ENCODE results near the gene FAM234B. TPM values are rescaled to one million over a fixed set of nuclear protein-coding genes. Genes with fewer than 3 reads are reported as not detected.

Gene FAM234B, protein sequence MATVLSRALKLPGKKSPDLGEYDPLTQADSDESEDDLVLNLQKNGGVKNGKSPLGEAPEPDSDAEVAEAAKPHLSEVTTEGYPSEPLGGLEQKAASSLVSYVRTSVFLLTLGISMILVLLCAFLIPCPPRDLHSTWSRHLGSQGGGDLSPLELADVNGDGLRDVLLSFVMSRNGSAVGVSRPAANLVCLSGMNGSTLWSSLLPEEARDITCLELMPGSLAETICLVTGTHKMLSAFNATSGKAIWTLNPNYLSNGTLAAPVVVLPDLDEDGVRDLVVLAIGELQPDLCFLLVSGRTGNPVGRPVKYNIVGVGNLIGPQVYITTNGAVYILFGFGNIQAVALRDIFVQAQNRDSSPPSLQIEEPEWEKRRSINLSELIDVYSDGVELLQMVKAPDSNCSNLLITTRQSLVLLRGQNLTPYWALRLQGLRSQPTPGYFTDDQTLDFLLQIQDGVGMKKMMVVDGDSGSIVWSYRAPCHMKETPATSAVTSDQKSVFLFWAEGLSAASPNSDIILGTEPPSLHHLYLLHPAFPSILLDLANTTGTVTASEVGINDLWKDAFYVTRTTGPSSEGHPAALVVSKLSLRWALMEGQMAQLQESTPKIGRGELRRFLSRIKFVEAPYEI
- 12.7 and 13.3 TPM in 2 replicates for total RNA-seq (2014; rRNA removed; shearing (Covaris generic))

GRCh38 chr12:13044002-13044905, at the start of gene FAM234B:
Gene FAM234B, plus strand, starts transcription at chr12:13044381. Its CDS starts 23 bp downstream, at chr12:13044404.
- H3K36me3 ChIP-seq (replicated peaks; ENCODE audit: control insufficient read depth, insufficient read depth, low read length): no peaks in the 10 kb centered on the region
- peak; percentile 90 for DNase-seq
- peak within 1 kb of the TSS; percentile 84 for H3K4me3 ChIP-seq (ENCODE audit: insufficient read depth, low read depth, low read length)
- peaks cover 5% of the 10 kb centered on the region; the same call in 1 of the 2 replicates for H3K27me3 ChIP-seq (ENCODE audit: control insufficient read depth, insufficient read depth, low read length)

- H3K27me3 ChIP-seq (ENCODE audit: control insufficient read depth, insufficient read depth, low read length): no peaks in the 10 kb centered on the region
- H3K36me3 ChIP-seq (replicated peaks; ENCODE audit: control insufficient read depth, insufficient read depth, low read length): no peaks in the 10 kb centered on the region
- H3K4me3 ChIP-seq (ENCODE audit: insufficient read depth, low read depth, low read length): no peak overlapping the region
- DNase-seq: no peak
Measured at GRCh38 chr12:12995088-12995487, 49.1 kb upstream of the FAM234B start.

- no peak overlapping the region for H3K4me3 ChIP-seq (ENCODE audit: insufficient read depth, low read depth, low read length)
Measured at GRCh38 chr12:12996209-12996608, 48.0 kb upstream of the FAM234B start.

GRCh38 chr12:12997156-12997555, 47.0 kb upstream of the FAM234B start:
- Histone ChIP-seq H3K27me3 (ENCODE audit: control insufficient read depth, insufficient read depth, low read length) (peaks cover 8% of the 10 kb centered on the region), H3K36me3 (replicated peaks; ENCODE audit: control insufficient read depth, insufficient read depth, low read length) (no peaks in the 10 kb centered on the region), H3K4me3 (ENCODE audit: insufficient read depth, low read depth, low read length) (no peak overlapping the region)
- DNase-seq: no peak

More at GRCh38 chr12:12996209-12996608, 48.0 kb upstream of the FAM234B start:
- Histone ChIP-seq H3K36me3 (replicated peaks; ENCODE audit: control insufficient read depth, insufficient read depth, low read length) (no peaks in the 10 kb centered on the region), H3K27me3 (ENCODE audit: control insufficient read depth, insufficient read depth, low read length) (no peaks in the 10 kb centered on the region; the same call in 1 of the 2 replicates)
- no peak for DNase-seq

- no peak for DNase-seq
- Histone ChIP-seq H3K36me3 (replicated peaks; ENCODE audit: control insufficient read depth, insufficient read depth, low read length) (no peaks in the 10 kb centered on the region), H3K4me3 (ENCODE audit: insufficient read depth, low read depth, low read length) (no peak overlapping the region), H3K27me3 (ENCODE audit: control insufficient read depth, insufficient read depth, low read length) (peaks cover 13% of the 10 kb centered on the region)
Measured at GRCh38 chr12:12997734-12998133, 46.4 kb upstream of the FAM234B start.

DNA sequence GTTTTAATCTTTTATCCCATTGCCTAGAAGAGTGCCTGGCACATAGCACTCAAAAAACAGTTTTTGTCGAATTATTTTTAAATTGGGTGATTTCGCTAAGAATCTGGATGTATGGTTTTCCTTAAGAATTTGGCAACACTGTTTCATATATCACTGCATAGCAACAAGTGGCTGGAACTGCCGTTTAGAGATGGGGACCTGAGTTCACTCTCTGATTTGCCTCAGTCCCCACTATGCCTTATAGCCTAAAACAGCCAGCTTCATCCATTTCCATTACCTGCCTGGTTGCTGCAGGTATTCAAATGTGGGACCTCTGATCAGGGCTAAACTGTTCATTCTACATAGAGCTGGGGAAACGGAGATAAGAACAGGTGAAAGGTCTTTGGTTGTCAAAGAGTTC, 45.9 kb upstream of the FAM234B start:
- DNase-seq: no peak
- no peaks in the 10 kb centered on the region for H3K36me3 ChIP-seq (replicated peaks; ENCODE audit: control insufficient read depth, insufficient read depth, low read length)
- no peak overlapping the region for H3K4me3 ChIP-seq (ENCODE audit: insufficient read depth, low read depth, low read length)
- H3K27me3 ChIP-seq (ENCODE audit: control insufficient read depth, insufficient read depth, low read length): peaks cover 18% of the 10 kb centered on the region

- Histone ChIP-seq H3K4me3 (ENCODE audit: insufficient read depth, low read depth, low read length) (peak overlapping the region; percentile 80), H3K36me3 (replicated peaks; ENCODE audit: control insufficient read depth, insufficient read depth, low read length) (no peaks in the 10 kb centered on the region), H3K27me3 (ENCODE audit: control insufficient read depth, insufficient read depth, low read length) (peaks cover 19% of the 10 kb centered on the region)
- peak; percentile 75 for DNase-seq
Measured at GRCh38 chr12:12999271-12999958, 44.8 kb upstream of the FAM234B start.

DNA sequence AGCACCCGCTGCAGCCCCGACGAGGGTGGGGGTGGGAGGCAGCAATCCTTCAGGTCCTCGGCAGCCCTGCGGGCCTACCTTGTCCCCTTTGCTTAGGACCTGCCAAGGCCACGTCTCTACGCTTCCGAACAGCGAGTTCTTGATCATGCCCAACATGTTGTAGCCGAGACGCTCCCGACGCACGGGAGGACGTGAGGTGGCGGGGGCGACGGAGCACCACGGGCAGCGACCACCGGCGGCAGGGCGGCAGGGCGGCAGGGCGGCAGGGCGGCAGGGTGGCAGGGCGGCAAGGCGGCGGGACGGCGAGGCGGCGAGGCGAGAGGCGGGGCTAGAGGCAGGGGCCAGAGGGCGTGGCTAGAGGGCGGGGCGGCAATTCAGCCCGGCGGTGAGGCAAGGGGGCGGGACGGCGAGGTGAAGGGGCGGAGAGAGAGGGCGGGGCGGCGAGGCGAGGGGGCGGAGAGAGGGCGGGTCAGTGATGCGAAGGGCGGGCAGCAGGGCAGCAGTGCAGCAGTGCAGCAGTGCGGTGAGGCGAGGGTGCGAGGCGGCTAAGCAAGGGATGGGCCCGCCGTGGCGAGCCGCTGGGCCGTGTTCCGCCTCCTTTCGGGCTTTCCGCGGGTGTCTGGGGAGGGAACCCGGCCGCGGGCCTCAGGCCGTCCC, 44.1 kb upstream of the FAM234B start, which contains the start of gene HEBP1:
Gene HEBP1 (minus strand): TSS at position 307 of the 657 bp plus-strand sequence. CDS start 151 bp downstream, at position 156.
- H3K27me3 ChIP-seq (ENCODE audit: control insufficient read depth, insufficient read depth, low read length): peaks cover 19% of the 10 kb centered on the region

GRCh38 chr12:13000616-13000924, 43.6 kb upstream of the FAM234B start:
- peak; percentile 78 for DNase-seq
- H3K4me3 ChIP-seq (ENCODE audit: insufficient read depth, low read depth, low read length): peak overlapping the region; percentile 61

More for the DNA sequence above, 44.1 kb upstream of the FAM234B start, which contains the start of gene HEBP1:
- peak within 1 kb of the TSS; percentile 80 for H3K4me3 ChIP-seq (ENCODE audit: insufficient read depth, low read depth, low read length)
- DNase-seq: peak; percentile 99
- no peaks in the 10 kb centered on the region for H3K36me3 ChIP-seq (replicated peaks; ENCODE audit: control insufficient read depth, insufficient read depth, low read length)

DNA sequence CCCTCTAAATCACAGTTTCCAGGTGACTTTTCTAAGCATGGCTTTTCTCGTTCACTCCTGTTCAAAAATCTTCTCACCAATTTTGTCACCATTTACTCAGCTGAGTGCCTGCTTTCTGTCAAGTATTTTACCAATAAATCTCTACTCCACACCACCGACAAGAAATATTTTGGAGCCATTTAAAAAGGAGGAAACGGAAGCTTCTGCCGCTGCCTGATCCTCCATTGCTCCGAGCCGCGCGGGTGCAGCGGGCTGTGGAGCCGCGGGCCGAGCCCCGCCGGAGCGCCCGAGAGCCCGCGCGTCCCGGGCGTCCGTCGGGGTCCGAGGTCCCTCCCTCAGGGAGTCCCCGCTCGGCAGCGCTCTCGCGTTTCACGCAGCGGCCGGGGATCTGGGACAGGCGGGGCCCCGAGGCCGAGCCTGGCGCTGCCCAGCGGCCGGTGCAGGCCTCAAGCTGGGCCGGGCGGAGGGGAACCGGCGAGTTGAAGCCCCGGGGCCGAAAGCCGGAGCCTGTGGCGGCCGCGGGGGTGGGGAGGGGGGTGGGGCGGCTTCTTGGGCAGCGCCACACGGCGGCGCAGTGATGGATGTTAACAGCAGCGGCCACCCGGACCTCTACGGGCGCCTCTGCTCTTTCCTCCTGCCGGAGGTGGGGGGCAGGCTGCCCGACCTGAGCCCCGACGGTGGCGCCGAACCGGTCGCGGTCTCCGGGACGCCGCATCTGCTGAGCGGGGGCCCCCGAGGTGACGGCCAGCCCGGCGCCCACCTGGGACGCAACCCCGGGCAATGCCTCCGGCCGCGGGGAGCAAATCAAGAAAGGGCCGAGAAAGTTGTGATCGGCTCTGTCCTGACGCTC, 43.0 kb upstream of the FAM234B start:
- H3K27me3 ChIP-seq (ENCODE audit: control insufficient read depth, insufficient read depth, low read length): peaks cover 19% of the 10 kb centered on the region

More at GRCh38 chr12:13000616-13000924, 43.6 kb upstream of the FAM234B start:
- Histone ChIP-seq H3K36me3 (replicated peaks; ENCODE audit: control insufficient read depth, insufficient read depth, low read length) (no peaks in the 10 kb centered on the region), H3K27me3 (ENCODE audit: control insufficient read depth, insufficient read depth, low read length) (peaks cover 19% of the 10 kb centered on the region)

DNA sequence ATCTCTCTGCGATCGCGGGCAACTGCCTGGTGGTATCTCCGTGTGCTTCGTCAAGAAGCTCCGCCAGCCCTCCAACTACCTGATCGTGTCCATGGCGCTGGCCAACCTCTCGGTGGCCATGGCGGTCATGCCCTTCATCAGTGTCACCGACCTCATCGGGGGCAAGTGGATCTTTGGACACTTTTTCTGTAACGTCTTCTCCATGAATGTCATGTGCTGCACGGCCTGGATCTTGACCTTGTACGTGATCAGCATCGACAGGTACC, 42.5 kb upstream of the FAM234B start:
- Histone ChIP-seq H3K36me3 (replicated peaks; ENCODE audit: control insufficient read depth, insufficient read depth, low read length) (no peaks in the 10 kb centered on the region), H3K4me3 (ENCODE audit: insufficient read depth, low read depth, low read length) (peak overlapping the region; percentile 61), H3K27me3 (ENCODE audit: control insufficient read depth, insufficient read depth, low read length) (peaks cover 19% of the 10 kb centered on the region)
- no peak for DNase-seq

More for the DNA sequence above, 43.0 kb upstream of the FAM234B start:
- no peaks in the 10 kb centered on the region for H3K36me3 ChIP-seq (replicated peaks; ENCODE audit: control insufficient read depth, insufficient read depth, low read length)
- peak overlapping the region; percentile 61 for H3K4me3 ChIP-seq (ENCODE audit: insufficient read depth, low read depth, low read length)
- peak; percentile 92 for DNase-seq

GRCh38 chr12:13002301-13003097, 41.7 kb upstream of the FAM234B start:
- Histone ChIP-seq H3K27me3 (ENCODE audit: control insufficient read depth, insufficient read depth, low read length) (peaks cover 19% of the 10 kb centered on the region), H3K4me3 (ENCODE audit: insufficient read depth, low read depth, low read length) (no peak overlapping the region), H3K36me3 (replicated peaks; ENCODE audit: control insufficient read depth, insufficient read depth, low read length) (no peaks in the 10 kb centered on the region)
- no peak for DNase-seq

Data from H7 (cell line).